GM13976 (cell line): ENCODE data around the gene PASK.

Source experiments
- DNase-seq: peaks from one replicate; pipeline ENCODE4 v3.0.0; 2012; ENCODE audit warnings: low spot score
- CTCF ChIP-seq: IDR thresholded peaks from 2 replicates; pipeline ENCODE4 v1.5.1; 2012; ENCODE audit warnings: borderline replicate concordance, mild to moderate bottlenecking; ENCODE audit not compliant: insufficient read depth; ENCODE audit errors: extremely low read depth, missing control alignments, control extremely low read depth
- in situ Hi-C: fragments of 300-500 bp; cut with MboI; formaldehyde crosslinking; loops from one replicate; pipeline ENCODE4 v1.12.0; 2022; ENCODE audit warnings: low sequenced_read_pairs, mixed read lengths, inconsistent platforms; ENCODE audit not compliant: unreplicated experiment

PASK gene

DNA sequence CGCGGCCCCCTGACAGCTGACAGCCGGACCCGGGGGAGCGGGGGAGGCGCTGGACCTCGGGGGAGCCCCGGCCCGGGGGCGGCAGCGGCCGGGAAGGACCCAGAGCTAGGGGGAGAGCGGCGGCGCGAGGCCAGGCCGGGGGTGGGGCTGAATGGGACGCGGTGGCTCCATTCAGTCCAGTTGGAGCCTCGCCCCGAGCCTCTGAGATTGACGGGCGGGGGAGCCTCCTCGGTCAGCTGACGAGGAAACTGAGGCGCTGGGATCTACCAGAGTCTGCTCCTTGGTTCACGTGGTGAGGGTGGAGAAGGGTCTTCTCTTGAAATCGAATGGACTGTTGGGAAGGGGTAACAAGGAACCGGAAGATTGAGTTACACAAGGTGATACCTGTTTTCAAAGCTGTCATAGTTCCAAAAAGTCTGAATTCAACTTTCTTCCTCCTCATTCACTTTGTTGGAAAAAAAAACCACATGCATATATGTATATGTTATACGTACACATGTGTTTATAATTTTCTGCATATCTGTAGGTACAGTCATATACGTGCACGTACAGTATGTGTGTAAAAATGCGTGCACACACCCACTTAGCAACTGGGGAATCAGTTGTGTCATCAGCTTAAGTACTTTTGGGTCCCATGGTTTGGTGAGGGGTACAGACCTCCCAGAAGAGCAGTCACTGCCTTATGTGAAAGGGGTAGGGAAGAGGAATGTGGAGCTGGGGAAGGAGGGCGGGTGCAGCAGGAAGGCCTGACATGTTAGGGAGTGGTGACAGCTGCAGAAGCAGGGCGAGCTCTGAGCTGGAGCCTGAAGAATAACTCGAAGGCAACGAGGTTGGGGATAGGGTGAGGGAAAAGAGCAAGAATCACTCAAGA lies 1.6 kb upstream of the PASK start:
- no peak for TF ChIP-seq CTCF
- no peak for DNase-seq
- in situ Hi-C loops, result no loop called here

GRCh38 chr2:241149925-241150659 lies 820 bp upstream of the PASK start, which contains the start of gene PPP1R7:
Gene PPP1R7 (plus strand): TSS chr2:241150467. CDS start chr2:241150496, 29 bp downstream.
- TF ChIP-seq CTCF, result peak; percentile 68
- in situ Hi-C loops, result no loop called here
- peak; percentile 99 for DNase-seq

DNA sequence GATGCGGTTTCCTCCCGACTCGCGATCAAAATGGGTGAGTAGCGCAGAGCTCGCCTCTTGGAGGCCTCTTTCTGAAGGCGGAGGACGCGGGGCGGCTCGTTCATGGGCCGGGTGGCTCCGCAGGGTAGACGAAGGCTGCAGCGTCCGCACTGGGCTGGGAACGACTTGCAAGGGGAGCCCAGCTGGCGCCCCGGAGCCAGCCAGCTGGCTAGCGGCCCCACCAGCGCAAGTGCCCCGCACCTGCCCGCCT lies 328 bp upstream of the PASK start:
- DNase-seq, result no peak
- in situ Hi-C loops, result no loop called here
- no peak for TF ChIP-seq CTCF

GRCh38 chr2:241148239-241148638 lies 1.0 kb downstream of the PASK start:
- in situ Hi-C loops, result no loop called here
- no peak for TF ChIP-seq CTCF
- no peak for DNase-seq

- in situ Hi-C loops, result no loop called here
- no peak for TF ChIP-seq CTCF
- DNase-seq, result no peak
Observed at GRCh38 chr2:241147336-241147735, 1.9 kb downstream of the PASK start.

- in situ Hi-C loops, result no loop called here
- no peak for TF ChIP-seq CTCF
- no peak for DNase-seq
Observed at GRCh38 chr2:241146286-241146685, 3.0 kb downstream of the PASK start.
